Stimulated activated CD4-positive, alpha-beta T cell treated with anti-CD3 and anti-CD28 coated beads, Interleukin-1b, Interleukin-23, amount 100 ng/mL, for 1 hour (primary cell): ENCODE results near the gene CDH12.
"Not testable (repeated sequence)": the region's sequence is repeated elsewhere in the genome, so short reads cannot be mapped to it uniquely, and the experiment has no call there.

ENCODE experiments used
- DNase-seq, 2 donors: peaks; one replicate each; pipeline ENCODE4 v3.0.0-alpha.2; 2020; ENCODE audit warnings: low read depth in 2 of 2

Gene CDH12

GRCh38 chr5:22852807-22853660 lies at the start of gene CDH12:
Gene CDH12, minus strand, starts transcription at chr5:22853344.
- no peak for DNase-seq

DNA sequence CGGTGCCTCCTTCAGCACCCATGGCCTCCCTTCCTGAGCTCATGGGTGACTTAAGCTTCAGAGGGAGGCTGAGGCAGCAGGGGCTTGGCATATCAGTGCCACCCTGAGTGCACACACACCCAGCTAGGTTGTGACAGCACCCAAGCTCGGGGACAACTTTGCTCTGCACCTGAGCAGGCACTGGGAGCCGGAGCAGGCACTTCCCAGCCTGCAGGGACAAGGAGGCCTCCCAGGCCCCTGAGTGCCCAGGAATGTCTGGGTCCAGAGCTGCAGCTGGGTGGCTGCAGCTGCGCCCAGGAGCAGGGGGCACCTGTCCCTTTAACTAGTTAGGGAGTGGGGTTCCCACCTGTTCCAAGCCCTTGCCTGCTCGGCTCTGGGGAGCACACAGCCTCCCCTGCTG lies 48.7 kb upstream of the CDH12 start:
- DNase-seq, result no peak

GRCh38 chr5:22900801-22901310 lies 47.7 kb upstream of the CDH12 start:
- no peak for DNase-seq

DNA sequence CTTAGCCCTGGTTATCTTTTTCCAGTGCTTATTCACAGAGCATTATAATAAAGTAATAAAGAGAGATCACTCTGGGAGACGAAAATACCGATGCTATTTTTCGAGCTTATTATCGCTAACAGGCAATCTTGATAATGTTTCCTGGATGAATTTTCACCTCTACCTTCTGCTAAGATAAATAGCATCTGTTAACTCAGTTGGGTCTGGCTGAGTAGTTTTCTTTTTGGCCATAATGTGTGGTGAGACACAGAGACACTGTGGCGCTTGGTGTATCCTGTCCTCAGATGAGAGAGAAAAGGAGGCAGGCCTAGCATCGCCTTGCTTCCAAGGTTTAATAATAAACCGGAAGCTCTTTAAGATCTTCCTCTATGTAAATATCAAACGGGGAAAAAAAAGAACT lies 46.2 kb upstream of the CDH12 start:
- no peak for DNase-seq

DNA sequence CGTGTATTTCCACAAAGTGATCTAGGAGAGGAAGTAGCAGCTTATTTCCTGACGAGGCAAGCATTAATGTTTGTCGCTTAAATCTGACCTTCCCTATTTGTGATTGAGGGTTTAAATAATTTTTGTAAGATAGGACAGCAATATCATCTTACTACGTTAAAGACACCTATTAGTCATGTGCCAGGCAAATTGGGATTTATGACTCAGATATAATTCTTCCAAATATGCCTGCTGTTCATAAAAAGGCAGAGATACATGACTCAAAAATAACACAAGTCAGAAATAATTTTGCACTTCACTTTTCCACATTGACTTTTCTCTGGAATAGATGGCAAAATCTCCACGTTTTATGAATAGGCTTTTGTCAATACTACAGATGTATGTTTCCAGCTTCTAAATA lies 43.0 kb upstream of the CDH12 start:
- DNase-seq, result no peak

- no peak for DNase-seq
Measured at GRCh38 chr5:22892441-22892840, 39.3 kb upstream of the CDH12 start.

GRCh38 chr5:22889720-22890119 lies 36.6 kb upstream of the CDH12 start:
- DNase-seq, result no peak

DNA sequence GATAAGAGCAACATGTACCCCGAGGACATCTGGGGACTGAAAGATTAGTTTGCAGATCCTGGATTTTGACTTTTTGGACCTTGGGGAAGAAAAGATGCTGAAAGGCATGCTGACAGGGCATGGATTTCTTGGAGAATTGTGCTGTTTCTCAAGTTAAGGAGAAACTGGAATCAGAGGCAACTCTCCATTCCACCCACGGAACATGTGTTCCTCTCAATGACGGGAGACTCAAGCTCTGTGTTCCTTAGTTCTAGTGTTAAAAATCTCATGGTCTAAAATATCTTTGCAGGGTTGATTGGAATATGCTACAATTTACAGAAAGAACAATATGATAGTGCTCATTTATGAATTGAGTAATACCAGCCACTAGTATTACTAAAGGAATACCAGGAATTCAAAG lies 34.4 kb upstream of the CDH12 start:
- DNase-seq, result no peak

DNA sequence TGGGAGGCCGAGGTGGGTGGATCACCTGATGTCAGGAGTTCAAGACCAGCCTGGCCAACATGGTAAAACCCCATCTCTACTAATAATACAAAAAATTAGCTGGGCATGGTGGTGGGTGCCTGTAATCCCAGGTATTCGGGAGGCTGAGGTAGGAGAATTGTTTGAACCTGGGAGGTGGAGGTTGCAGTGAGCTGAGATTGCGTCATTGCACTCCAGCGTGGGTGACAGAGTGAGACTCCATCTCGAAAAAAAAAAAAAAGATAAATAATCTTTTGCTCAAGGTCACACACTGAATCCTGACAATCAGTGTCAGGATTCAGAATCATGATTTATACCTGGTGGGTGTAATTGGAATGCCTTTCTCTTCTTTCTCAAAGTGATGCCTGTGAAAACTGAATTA lies 5.8 kb upstream of the CDH12 start:
- DNase-seq, result not testable (repeated sequence)

DNA sequence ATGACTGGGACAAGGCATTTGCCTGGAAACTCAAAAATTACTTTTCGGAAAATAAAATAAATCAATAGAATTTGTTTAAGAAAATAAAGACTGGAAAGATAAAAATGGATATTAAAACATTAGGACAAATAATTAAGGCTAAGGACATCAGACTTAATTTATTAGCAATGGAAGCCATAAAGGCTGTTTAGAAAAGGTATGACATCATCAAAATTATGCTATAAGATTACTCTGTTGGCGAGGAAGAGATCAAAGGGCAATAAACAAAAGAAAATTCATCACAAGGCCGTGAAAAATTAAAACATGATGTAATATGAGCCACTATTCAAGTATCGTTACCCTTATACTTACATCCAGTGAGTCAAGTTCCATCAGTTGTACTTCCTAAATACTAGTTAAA lies 2.7 kb upstream of the CDH12 start:
- no peak for DNase-seq

- DNase-seq, result no peak
Measured at GRCh38 chr5:22850981-22851380, 2.2 kb downstream of the CDH12 start.

DNA sequence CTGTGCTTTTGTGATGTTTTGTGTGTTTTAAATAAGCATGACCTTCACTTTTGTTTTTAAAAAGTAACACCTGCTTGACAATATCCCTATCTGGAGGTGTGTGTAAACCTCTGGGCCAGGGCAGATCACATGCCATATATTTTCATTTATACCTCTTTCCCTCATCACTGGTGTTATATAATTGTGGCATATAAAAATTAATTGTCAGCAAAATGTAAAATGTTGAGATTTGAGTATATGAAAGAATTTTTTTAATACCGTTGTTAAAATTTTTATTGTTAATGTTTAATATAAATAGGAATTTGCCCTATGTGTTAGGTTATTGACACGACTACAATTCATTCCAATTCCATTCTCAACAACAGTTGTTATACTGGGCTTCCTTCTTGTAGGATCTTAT lies 6.5 kb downstream of the CDH12 start:
- DNase-seq, result no peak

- DNase-seq, result no peak
Measured at GRCh38 chr5:22844636-22845035, 8.5 kb downstream of the CDH12 start.

DNA sequence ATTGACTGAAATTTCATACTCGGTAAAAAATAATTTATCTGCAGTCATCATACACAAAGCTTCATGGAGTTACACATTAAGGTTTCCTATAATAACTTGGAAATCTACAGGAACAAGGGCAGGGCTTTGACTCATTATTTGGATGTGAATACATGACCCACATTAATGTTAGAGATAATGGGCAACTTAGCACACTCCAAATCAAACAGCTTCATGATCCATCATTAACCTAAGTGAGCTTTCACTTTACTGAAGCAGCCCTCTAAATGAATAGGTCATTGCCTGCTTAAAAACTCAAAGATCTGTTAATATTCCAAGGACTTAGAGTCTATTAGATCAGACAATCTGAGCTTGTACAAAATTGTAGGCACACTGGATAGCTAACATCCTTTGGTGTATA lies 9.0 kb downstream of the CDH12 start:
- DNase-seq, result no peak

DNA sequence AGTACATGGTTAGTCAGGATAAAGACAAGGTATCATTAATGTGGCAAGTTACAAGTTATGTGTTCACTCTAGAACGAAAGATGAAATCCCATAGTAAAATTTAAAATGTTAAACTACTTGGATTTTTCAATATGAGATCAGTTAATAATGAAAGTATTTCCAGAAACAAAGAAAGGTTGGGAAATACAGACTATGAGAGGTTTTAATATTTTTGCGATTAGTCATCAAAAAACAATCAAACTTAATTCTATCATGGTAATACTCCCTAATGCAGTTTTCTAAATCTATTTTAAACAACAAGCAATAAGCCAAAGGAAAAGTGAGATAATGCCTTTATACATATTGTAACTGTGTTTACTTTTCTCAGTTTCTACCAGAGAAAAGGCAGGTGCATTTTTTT lies 10.6 kb downstream of the CDH12 start:
- DNase-seq, result no peak

- DNase-seq, result no peak
Measured at GRCh38 chr5:22837803-22838202, 15.3 kb downstream of the CDH12 start.

- no peak for DNase-seq
Measured at GRCh38 chr5:22835686-22836085, 17.5 kb downstream of the CDH12 start.

DNA sequence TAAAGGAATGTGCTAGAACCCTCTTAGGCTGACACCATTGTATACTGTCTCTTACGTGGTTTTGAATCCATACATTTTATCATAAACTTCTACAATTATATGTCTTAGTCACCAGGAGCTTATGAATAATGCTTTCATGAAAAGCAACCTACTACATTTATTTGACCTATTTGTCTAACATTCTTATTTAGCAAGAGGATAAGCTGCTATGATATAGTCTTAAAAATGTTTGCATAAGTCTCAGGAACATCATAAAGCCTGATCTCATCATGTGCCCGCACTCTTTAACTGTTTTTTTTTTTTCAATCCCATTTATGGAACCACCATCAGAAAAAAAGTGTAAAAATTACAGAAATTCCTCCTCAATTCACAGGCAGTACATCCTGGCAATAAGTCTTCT lies 59.7 kb downstream of the CDH12 start:
- DNase-seq, result no peak

DNA sequence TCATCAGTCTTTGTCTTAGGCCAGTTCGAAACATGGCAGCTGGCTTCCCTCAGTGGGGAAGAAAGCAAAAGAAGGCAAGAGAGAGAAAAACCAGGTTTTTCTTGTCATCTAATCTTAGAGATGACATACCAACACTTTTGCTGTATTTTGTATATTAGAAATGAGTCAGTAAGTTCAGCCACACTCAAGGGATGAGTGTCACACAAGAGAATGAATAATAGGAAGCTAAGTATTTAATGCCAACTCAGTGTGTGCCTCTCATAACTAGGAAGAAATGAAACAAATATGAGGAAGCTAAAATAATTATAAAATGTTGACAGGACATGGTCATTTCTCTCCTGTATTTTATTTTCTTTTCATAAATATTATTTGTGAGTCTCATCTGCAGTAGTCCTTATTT lies 65.3 kb downstream of the CDH12 start:
- DNase-seq, result no peak

- DNase-seq, result no peak
Measured at GRCh38 chr5:22787398-22787797, 65.7 kb downstream of the CDH12 start.

GRCh38 chr5:22780756-22781155 lies 72.4 kb downstream of the CDH12 start:
- DNase-seq, result no peak

DNA sequence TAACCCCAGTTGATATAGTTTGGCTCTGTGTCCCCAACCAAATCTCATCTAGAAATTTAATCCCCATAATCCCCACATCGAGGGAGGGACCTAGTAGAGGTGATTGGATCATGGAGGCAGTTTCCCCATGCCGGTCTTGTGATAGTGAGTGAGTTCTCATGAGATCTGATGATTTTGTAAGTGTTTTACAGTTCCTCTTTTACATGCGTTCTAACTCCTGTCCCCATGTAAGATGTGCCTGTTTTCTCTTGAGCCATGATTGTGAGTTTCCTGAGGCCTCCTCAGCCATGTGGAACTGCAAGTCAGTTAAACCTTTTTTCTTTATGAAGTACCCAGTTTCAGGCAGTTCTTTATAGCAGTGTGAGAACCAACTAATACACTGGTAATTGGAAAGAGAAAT lies 73.6 kb downstream of the CDH12 start:
- DNase-seq, result no peak

- DNase-seq, result no peak
Measured at GRCh38 chr5:22776285-22776684, 76.9 kb downstream of the CDH12 start.

- DNase-seq, result not testable (repeated sequence)
Measured at GRCh38 chr5:22774214-22774613, 78.9 kb downstream of the CDH12 start.
